Gastrocnemius medialis (tissue), 4 donors: Measurements from ENCODE around the gene NUDT1. TPM values are rescaled to one million over a fixed set of nuclear protein-coding genes. Genes with fewer than 3 reads are reported as not detected.

Experiments used
- ATAC-seq, 2 donors: fragments of 150-250 bp; one replicate each; pipeline ENCODE4 v1.9.1; 2016
- DNase-seq, 2 donors: peaks; one replicate each; pipeline ENCODE4 v3.0.0-alpha.2; 2019
- H3K27ac ChIP-seq, 4 donors: fragments of 200-600 bp; sonication (generic); 1 replicate in 1 of 4; 2 replicates in 3 of 4; pipeline ENCODE4 v1.5.1; 2016 to 2018; ENCODE audit warnings: mild to moderate bottlenecking in 2 of 4, moderate library complexity in 1 of 4
- H3K27me3 ChIP-seq, 3 donors: fragments of 200-600 bp; sonication (generic) in 2 of 3; 1 replicate in 1 of 3; 2 replicates in 2 of 3; pipeline versions ENCODE4 v1.5.1 to v1.6.0; 2016 to 2019; ENCODE audit warnings: mild to moderate bottlenecking in 1 of 3, moderate library complexity in 1 of 3
- H3K36me3 ChIP-seq, 2 donors: fragments of 200-600 bp; sonication (generic) in 1 of 2; one replicate each; pipeline ENCODE4 v1.5.1; 2017 to 2018
- H3K4me1 ChIP-seq, 2 donors: fragments of 200-600 bp; sonication (generic) in 1 of 2; one replicate each; pipeline ENCODE4 v1.5.1; 2016 to 2017; ENCODE audit warnings: mild to moderate bottlenecking in 2 of 2
- H3K4me3 ChIP-seq, 4 donors: fragments of 200-600 bp; sonication (generic) in 3 of 4; 1 replicate in 1 of 4; 2 replicates in 3 of 4; pipeline ENCODE4 v1.5.1; 2016 to 2019; ENCODE audit warnings: mild to moderate bottlenecking in 2 of 4
- H3K9me3 ChIP-seq, 3 donors: fragments of 200-600 bp; sonication (generic) in 2 of 3; 1 replicate in 1 of 3; 2 replicates in 2 of 3; pipeline ENCODE4 v1.5.1; 2016 to 2019
- CTCF ChIP-seq, 5 experiments: fragments of 450-650 bp in 3 of 5; fragments of 200-600 bp in 2 of 5; sonication (generic) in 2 of 5; IDR thresholded peaks in 4 of 5; conservative IDR thresholded peaks in 1 of 5; 1 replicate in 4 of 5; 2 replicates in 1 of 5; pipeline ENCODE4 v1.5.1; 2016 to 2019; ENCODE audit warnings: antibody characterized with exemption in 5 of 5, mild to moderate bottlenecking in 3 of 5, moderate library complexity in 3 of 5
- POLR2A ChIP-seq, 2 donors: fragments of 450-650 bp; IDR thresholded peaks; one replicate each; pipeline ENCODE4 v1.6.1; 2017; ENCODE audit warnings: antibody characterized with exemption in 2 of 2, mild to moderate bottlenecking in 2 of 2, moderate library complexity in 2 of 2
- in situ Hi-C, 4 donors: fragments of 200-750 bp; cut with MboI; loops; one replicate each; pipeline versions ENCODE4 v1.15.0 to v1.8.0; 2017; ENCODE audit warnings: low sequenced_read_pairs in 4 of 4
- intact Hi-C: fragments of 100-400 bp; cut with DNase I; formaldehyde crosslinking; loops from one replicate; pipeline ENCODE4 v1.15.1; 2023; ENCODE audit warnings: low total_unique reads
- total RNA-seq, 4 donors: library from RNA; depleted of rRNA; stranded (reverse); fragments of >200 nt; gene quantifications; one replicate each; pipeline versions ENCODE4 v1.1.0 to v1.2.3, GENCODE V29; 2016

NUDT1 gene
- total RNA-seq, 4 donors from 2014 or later: 14.7 to 22.5 (median 18.1) TPM

DNA sequence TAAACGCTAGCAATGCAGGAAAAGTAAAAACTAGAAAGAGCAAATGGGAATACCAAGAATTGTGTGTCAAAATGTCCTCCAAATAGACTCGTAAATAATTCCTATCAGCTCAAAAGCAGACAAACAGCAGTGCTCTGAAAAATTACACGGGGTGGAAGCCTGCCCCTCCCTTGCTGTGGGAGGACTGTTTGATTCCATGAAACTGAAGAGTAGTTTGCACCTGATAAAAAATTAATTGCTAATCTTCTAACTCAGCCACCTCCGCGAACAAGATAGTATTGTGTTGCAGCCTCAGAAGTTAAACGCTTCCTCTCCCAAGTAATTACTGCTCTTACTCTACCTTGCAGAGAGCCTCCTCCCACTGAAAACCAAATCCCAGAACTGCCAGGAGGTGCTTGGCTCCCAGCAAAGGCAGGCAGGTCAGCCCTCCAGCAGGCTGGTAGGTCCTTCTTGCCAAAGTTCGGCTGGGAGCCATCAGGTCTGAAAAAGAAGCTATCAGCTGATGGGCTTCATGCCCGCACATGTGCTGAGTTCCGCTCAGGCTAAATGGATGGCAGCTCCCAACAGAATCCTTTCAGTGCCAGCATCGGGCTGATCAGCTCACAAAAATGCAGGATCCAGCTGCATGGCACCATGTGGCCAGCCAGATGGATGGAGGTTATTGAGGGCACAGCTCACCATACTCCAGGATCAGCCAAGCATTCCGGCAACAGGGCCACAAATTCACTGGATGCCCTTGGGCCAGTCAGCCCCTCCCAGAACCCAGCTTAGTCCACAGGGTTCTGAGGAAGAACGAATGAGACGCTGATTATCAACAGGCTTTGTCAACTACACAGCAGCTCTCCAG lies 46.4 kb upstream of the NUDT1 start:
- no peaks in the 10 kb centered on the region for H3K9me3 ChIP-seq
- no peaks in the 10 kb centered on the region for H3K36me3 ChIP-seq
- peaks cover 35 to 43% of the 10 kb centered on the region in 2 donors for H3K4me1 ChIP-seq
- TF ChIP-seq CTCF (IDR thresholded peaks at IDR 0.05 in 4 of 5, conservative IDR thresholded peaks at IDR 0.05 in 1 of 5) (no peak), POLR2A (IDR thresholded peaks at IDR 0.05) (no peak)
- H3K27me3 ChIP-seq: no peaks in the 10 kb centered on the region
- peak overlapping the region; percentile 29 to 73 (median 63) for H3K27ac ChIP-seq
- ATAC-seq (peak; percentile 54 to 62), DNase-seq (peak; percentile 58 to 74)
- in situ Hi-C loops: no loop called here
- intact Hi-C loops: loop anchor here (10.0 kb wide), 1 partner anchor 621 kb away; the partner anchor contains the start of gene PSMG3
- H3K4me3 ChIP-seq: no peak overlapping the region

- intact Hi-C loops: loop anchor here (10.0 kb wide), 1 partner anchor 622 kb away; the partner anchor contains the start of gene PSMG3
- ATAC-seq (peak; percentile 33 to 38), DNase-seq (peak; percentile 38 to 48)
- H3K9me3 ChIP-seq: no peaks in the 10 kb centered on the region
- in situ Hi-C loops: no loop called here
- no peaks in the 10 kb centered on the region for H3K36me3 ChIP-seq
- H3K27me3 ChIP-seq: no peaks in the 10 kb centered on the region
- H3K4me1 ChIP-seq: peaks cover 35 to 43% of the 10 kb centered on the region in 2 donors
- H3K4me3 ChIP-seq: no peak overlapping the region
- TF ChIP-seq POLR2A (IDR thresholded peaks at IDR 0.05) (no peak), CTCF (IDR thresholded peaks at IDR 0.05 in 4 of 5, conservative IDR thresholded peaks at IDR 0.05 in 1 of 5) (no peak)
- peak overlapping the region; percentile 29 to 73 (median 63) for H3K27ac ChIP-seq
These were observed 45.3 kb upstream of the NUDT1 start for GRCh38 chr7:2196381-2197378.

- H3K4me1 ChIP-seq: peaks cover 30 to 37% of the 10 kb centered on the region in 2 donors
- intact Hi-C loops (loop anchor here (10.0 kb wide), 1 partner anchor 623 kb away; the partner anchor contains the start of gene PSMG3), in situ Hi-C loops (no loop called here)
- no peak overlapping the region for H3K4me3 ChIP-seq
- ATAC-seq: no peak
- TF ChIP-seq POLR2A (IDR thresholded peaks at IDR 0.05): no peak
- TF ChIP-seq CTCF (IDR thresholded peaks at IDR 0.05 in 4 of 5, conservative IDR thresholded peaks at IDR 0.05 in 1 of 5): no peak
- no peak for DNase-seq
- H3K9me3 ChIP-seq: no peaks in the 10 kb centered on the region
- H3K27ac ChIP-seq: peak overlapping the region in 3 of 4 donors; percentile 29 to 71 (median 55)
- no peaks in the 10 kb centered on the region for H3K36me3 ChIP-seq
- no peaks in the 10 kb centered on the region for H3K27me3 ChIP-seq
These were observed 44.4 kb upstream of the NUDT1 start for GRCh38 chr7:2197436-2198155.

DNA sequence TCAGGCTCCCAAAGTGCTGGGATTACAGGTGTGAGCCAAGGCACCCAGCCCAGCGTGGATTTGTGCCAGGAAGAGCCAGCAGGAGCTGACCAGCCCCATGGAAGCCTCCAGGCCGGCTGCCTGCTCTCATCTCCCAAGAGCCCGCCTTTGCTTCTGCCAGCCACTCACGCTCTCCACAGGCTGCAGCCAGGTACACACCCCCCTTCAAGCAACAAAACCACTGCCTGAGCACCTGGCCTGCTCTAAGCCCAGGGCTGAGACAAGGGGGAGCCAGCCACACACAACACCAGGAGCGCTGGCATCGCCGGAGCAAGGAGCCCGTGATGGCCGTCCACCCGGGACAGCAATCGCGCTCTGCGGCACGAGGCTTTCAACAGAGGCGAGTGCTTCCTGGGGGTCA lies 43.8 kb upstream of the NUDT1 start:
- no peak for TF ChIP-seq POLR2A (IDR thresholded peaks at IDR 0.05)
- TF ChIP-seq CTCF (IDR thresholded peaks at IDR 0.05 in 4 of 5, conservative IDR thresholded peaks at IDR 0.05 in 1 of 5): no peak
- in situ Hi-C loops: no loop called here
- H3K27me3 ChIP-seq: no peaks in the 10 kb centered on the region
- H3K4me3 ChIP-seq: no peak overlapping the region
- H3K27ac ChIP-seq: no peak overlapping the region
- DNase-seq (peak in 1 of 2 donors; percentile 47), ATAC-seq (no peak)
- peaks cover 29 to 33% of the 10 kb centered on the region in 2 donors for H3K4me1 ChIP-seq
- H3K36me3 ChIP-seq: no peaks in the 10 kb centered on the region
- no peaks in the 10 kb centered on the region for H3K9me3 ChIP-seq
- intact Hi-C loops: loop anchor here (10.0 kb wide), 1 partner anchor 623 kb away; the partner anchor contains the start of gene PSMG3
